Stimulated activated CD8-positive, alpha-beta memory T cell treated with anti-CD3 and anti-CD28 coated beads, Interleukin-12 subunit alpha, Interleukin-12 subunit beta, amount 100 ng/mL, for 1 hour (primary cell): ENCODE results near the gene FAT1.

Experiments
- DNase-seq: peaks from one replicate; pipeline ENCODE4 v3.0.0-alpha.2; 2020; ENCODE audit warnings: low read depth

The FAT1 gene

GRCh38 chr4:186569533-186570192 lies 154.0 kb downstream of the FAT1 start:
- DNase-seq = no peak

DNA sequence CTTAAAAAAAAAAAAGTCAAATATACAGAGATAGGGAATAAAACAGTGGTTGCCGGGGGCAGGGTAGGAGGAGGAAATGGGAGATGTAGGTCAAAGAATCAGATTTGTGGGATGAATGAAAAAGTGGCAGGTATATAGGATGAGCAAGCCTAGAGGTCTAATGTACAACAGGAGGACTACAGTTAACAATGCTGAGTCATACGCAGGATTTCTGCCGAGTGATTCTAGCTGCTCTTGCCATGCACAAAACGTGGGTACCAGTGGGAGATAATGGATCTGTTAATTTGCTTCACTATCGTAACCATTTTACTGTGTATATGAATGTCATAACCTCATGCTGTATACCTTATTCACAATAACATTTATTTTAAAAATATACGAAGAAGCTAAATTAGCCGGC lies 157.6 kb downstream of the FAT1 start:
- no peak for DNase-seq

- DNase-seq = no peak
Observed at GRCh38 chr4:186563761-186564160, 159.9 kb downstream of the FAT1 start.

DNA sequence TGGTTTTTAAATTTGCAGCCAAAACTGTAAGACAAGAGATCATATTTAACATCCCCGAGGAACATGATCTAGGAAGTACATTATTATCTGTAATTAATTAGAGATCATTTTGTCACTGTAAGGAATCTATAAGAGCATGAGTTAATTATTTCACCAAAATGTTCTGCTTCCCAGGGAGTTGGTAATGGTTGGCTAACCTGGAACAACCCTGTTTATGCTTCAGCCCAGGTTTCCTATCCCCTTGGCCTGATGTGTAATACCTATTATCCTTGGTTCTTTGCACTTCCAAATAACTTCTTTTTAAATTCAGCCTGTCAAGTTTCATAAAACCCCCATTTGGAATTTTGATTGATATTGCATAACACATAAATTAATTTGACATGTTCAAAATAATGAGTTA lies 161.9 kb downstream of the FAT1 start:
- DNase-seq = no peak

- DNase-seq = no peak
Observed at GRCh38 chr4:186560647-186561046, 163.0 kb downstream of the FAT1 start.

DNA sequence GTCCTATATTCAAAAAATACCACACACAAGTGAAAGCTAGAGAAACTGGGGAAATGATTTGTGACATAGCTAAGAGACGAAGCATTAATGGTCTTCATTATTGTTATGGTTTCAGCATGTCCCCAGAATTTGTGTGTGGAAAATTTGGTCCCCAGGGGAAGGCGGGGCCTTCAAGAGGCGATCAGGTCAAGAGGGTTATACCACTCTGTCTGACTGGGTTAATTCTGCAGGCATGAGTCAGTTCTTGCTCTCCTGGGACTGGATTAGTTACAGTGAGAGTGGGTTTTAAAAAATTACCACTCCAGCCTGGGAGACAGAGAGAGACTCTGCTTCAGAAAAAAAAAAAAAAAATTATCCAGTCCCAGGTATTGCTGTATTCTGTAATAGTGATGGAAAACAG lies 166.2 kb downstream of the FAT1 start:
- DNase-seq = no peak

DNA sequence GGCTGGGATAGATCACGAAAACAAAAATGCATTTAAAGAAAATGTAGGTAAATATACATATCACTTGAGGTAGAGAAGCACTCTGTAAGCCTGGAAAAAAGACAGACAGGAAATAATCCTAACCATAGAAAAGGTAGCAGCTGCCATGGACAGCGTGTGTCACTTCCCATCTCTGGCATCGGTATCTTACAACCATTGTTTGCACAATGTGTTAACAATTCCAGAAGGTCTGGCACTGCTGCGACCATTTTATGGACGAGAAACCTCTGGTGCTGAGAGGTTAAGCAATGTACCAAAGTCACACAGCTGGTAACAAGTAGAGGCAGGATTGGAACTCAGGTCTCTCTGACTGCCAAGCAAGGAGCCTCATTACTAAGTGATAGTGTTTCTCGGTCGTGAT lies 166.6 kb downstream of the FAT1 start:
- no peak for DNase-seq

DNA sequence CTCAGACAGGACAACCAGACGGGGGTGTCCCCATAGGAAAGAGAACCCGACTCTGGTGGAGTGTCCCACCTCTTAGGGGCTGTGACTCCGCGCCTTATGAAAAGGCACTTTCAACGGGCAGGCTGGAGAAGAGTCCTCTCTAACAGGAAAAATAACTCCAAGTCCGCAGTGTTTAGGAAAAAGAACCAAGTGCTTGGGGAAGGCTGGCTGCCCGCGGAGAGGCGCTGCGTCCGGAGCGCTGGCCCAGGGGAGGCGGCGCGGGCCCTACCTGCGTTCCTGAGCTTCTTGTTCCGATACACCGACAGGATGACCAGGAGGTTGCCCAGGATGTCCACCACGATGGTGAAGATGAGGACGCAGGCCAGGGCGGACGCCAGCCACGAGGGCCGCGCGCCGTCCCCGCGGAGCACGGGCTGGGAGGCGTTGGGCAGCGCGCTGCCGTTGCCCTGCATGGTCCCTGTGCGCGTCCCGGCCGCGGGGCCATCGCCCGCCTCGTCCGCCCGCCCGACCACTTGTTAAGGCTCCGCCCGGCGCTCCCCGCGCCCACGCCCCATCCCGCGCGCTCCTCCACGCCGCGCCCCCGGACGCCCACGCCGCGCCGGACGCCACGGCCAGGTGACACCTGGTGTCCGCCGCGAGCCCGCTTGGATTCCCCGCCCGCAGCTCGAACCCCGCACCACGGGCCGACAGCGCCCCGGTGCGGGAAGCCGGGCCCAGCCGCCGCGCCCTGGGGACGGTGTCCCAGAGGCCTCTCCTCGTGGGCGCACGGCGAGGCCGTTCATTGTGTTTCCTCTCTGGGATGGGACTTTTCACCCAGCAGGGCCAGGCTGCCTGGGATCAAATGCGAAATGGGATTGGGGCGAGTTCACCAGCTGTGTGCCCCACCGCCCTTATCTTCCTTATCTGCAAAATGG lies 168.5 kb downstream of the FAT1 start, which contains the start of gene MTNR1A:
MTNR1A (minus strand) TSS at position 654 of the 914 bp plus-strand sequence; CDS start at position 452, 202 bp downstream.
- no peak for DNase-seq

- no peak for DNase-seq
Observed at GRCh38 chr4:186554539-186554913, 169.1 kb downstream of the FAT1 start.

GRCh38 chr4:186553717-186554116 lies 169.9 kb downstream of the FAT1 start:
- DNase-seq = no peak

- DNase-seq = no peak
Observed at GRCh38 chr4:186551849-186552248, 171.8 kb downstream of the FAT1 start.

DNA sequence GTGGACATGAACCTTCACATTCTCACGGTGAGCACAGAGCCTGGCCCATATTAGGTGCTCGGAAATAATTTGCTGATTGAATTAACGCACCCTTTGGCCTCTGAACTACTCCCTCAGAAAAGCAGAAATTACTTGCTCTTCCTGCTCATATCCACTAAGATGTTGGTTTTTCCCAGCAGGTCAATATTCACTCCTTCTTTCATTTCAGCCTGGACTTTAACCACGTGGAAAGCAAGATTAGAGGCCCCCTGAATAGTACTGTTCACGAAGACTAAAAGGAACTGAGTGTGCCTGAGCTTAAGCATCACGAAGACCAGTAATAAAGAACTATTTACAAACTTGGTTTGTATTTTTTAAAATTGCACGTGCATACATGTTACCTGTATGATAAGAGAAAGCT lies 178.2 kb downstream of the FAT1 start:
- no peak for DNase-seq

DNA sequence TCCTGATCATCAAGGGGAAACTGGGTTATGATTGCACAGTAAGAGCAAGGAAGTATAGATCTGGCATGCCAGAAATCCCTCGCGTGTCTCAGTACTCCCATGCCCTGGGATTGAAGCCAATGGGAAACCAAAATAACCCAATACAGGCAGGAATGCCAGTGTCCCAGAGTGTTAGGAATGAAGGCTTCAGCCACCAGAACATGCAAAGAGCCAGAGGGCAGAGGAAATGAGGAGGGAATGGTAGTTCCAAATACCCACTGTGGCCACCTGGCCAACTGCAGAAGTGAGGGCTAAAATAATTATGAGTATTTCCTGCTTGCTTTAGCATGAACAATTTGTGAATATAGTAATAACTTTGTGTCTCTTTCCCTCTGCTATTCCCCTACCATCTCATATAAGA lies 180.4 kb downstream of the FAT1 start:
- DNase-seq = no peak

GRCh38 chr4:186541801-186542200 lies 181.9 kb downstream of the FAT1 start:
- DNase-seq = no peak

DNA sequence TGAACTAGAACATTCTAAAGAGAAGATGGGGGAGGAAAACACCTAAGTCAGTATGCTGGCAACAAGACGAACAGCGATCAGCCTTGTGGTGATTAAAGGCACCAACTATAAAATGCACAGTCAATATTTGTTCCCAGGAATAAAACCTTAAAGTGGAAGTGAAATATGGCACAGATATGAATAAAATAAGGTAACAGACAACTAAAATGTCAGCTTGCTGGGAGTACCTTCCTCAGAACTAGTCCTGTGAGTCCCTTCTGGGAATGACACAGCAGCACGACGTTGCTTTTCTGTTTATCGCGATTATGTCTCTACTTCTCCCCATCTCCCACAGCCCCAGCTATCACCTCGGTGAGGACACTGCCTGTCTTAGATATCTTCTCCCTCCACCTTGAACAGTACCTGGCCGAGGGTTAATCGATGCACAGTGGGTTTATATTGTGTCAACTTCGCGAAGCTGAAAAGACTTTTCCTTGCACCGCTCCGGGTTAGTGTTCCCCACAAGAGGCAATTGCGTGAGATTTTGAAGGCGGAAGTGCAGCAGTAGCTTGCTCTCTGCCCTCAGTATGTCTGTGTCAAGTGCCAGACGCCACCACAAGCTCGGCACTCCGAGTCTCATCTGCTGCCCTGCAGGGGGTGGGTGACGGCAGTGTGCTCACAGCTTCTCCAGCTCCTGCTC lies 185.7 kb downstream of the FAT1 start:
- DNase-seq = no peak
